ENCODE results near the gene AQP1. TPM values are rescaled to one million over a fixed set of nuclear protein-coding genes. Genes with fewer than 3 reads are reported as not detected.

The AQP1 gene
- total RNA-seq, 2 donors from 2014 or later = 244 to 352 TPM

GRCh38 chr7:30965372-30965771 lies 53.7 kb downstream of the AQP1 start:
- ATAC-seq (peak in 1 of 2 donors; percentile 76), DNase-seq (no peak)
- intact Hi-C loops (cut with DNase I) = no loop called here

DNA sequence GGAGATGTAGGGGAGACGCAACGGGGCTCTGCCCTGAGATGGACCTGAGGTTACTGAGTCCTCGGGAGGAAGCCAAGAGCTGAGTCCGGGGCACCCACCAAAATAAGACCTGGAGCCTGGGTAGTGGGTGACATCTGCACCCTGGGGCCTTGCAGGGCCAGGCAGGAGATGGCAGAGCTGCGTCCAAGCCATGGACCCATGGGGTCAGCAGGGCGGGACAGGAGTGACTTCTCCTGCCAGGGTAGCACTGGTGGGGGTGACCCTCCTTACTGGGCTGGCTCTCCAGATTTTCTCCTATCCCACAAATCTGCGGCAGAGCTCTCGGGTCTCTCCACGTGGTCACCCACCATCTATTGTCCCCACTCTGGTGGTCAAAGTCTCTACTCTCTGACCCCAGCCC lies 54.2 kb downstream of the AQP1 start:
- ATAC-seq (no peak), DNase-seq (no peak)
- intact Hi-C loops (cut with DNase I) = no loop called here

DNA sequence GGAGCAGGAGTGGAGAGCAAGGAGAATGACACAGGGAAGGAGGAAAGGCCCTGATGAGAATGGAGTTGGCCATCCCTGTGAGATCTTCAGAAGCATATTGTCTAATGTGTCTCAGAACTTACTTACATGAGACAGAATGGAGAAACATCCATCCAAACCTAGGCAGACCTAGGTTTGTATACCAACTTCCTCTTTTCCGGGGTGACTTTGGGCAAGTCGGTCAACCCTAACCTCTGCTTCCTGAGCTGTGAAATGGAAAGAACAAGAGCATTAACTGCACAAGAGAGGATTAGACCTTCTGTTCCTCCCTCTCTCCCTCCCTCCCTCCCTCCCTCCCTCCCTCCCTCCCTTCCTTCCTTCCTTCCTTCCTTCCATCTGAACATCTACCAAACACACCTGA lies 56.6 kb downstream of the AQP1 start:
- no peak for ATAC-seq
- intact Hi-C loops (cut with DNase I) = no loop called here

GRCh38 chr7:30968747-30969603 lies 57.3 kb downstream of the AQP1 start:
- intact Hi-C loops (cut with DNase I) = no loop called here
- DNase-seq (no peak), ATAC-seq (peak in 1 of 2 donors; percentile 50)

More for the DNA sequence above, 56.6 kb downstream of the AQP1 start:
- no peak for DNase-seq

DNA sequence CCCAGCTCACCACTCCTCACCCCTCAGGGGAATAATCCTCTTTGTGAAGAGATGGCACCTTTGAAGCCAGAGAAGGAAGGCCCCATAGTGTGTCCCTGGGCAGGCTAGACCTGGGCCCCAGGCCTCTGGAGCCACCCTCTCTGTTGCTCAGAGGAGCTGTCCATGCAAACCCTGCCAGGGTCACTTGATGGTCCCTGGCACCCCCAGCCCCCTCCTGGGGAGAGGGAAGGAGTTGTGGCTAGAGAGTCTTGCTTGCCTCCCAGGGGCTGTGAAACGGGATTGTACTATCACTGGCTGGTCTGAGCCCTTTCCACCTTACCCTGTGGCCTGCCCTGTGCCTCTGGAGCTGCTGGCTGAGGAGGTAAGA lies 57.9 kb downstream of the AQP1 start:
- DNase-seq = no peak

GRCh38 chr7:30970074-30970473 lies 58.4 kb downstream of the AQP1 start:
- DNase-seq (no peak), ATAC-seq (no peak)
- intact Hi-C loops (cut with DNase I) = no loop called here

More for the DNA sequence above, 57.9 kb downstream of the AQP1 start:
- no peak for ATAC-seq
- intact Hi-C loops (cut with DNase I) = no loop called here

GRCh38 chr7:30970594-30971094 lies 59.0 kb downstream of the AQP1 start:
- ATAC-seq = no peak
- intact Hi-C loops (cut with DNase I) = no loop called here
- no peak for DNase-seq

- ATAC-seq (no peak), DNase-seq (no peak)
- intact Hi-C loops (cut with DNase I) = no loop called here
These were observed 59.8 kb downstream of the AQP1 start for GRCh38 chr7:30971440-30971839.

DNA sequence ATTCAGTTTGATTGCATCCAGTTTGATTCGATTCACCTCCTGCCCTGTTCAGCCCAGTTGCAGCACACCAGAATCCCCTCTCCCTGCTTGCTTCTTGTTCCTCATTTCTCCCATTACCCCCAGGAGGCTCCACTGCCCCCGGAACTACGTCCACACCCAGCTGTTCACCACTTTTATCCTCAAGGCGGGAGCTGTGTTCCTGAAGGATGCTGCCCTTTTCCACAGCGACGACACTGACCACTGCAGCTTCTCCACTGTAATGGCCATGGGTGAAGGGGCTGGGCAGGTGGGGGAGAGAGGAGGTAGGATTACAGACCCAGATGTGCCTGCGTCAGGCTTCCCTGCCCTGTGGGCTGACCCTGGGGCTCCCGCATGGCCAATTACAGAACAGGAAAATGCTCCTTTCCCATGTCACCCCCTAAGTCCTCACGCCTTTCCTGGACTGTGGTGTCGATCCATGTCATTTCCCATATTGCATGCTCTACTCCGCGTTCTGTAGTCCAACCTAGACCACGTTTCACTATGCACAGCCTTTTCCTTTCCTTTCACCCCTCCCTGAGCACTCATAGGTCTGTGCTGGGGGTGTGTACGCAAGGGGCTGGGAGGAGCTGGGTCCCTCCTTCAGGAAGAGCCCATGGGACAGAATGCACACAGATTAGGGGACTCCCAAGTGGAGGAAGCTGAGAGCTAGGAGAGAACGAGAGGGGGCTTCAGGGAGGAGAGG lies 60.3 kb downstream of the AQP1 start:
- intact Hi-C loops (cut with DNase I) = no loop called here
- ATAC-seq (no peak), DNase-seq (no peak)

DNA sequence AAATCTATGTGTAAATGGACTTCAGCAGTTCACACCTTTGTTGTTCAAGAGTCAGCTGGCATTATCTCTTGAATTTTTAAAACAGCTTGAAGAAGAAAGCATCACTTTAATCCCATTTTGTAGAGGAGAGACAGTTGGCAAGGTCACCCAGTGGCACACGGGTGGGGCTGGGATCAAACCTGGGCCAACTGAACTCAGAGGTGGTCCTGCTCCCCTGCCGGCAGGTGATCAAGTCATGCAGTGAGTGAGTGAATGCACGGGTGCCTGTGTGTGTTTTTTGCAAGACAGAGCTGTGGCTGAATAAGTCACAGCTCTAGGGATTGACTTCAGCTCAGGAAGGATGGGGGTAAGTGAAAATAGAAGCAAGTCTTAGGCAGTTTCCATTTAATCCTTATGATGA lies 61.6 kb downstream of the AQP1 start:
- intact Hi-C loops (cut with DNase I) = no loop called here
- no peak for DNase-seq
- ATAC-seq = no peak

GRCh38 chr7:30973791-30974604 lies 62.3 kb downstream of the AQP1 start:
- no peak for ATAC-seq
- no peak for DNase-seq
- intact Hi-C loops (cut with DNase I) = loop anchor here (2.0 kb wide), 1 partner anchor 173 kb away; no protein-coding TSS in a partner anchor

DNA sequence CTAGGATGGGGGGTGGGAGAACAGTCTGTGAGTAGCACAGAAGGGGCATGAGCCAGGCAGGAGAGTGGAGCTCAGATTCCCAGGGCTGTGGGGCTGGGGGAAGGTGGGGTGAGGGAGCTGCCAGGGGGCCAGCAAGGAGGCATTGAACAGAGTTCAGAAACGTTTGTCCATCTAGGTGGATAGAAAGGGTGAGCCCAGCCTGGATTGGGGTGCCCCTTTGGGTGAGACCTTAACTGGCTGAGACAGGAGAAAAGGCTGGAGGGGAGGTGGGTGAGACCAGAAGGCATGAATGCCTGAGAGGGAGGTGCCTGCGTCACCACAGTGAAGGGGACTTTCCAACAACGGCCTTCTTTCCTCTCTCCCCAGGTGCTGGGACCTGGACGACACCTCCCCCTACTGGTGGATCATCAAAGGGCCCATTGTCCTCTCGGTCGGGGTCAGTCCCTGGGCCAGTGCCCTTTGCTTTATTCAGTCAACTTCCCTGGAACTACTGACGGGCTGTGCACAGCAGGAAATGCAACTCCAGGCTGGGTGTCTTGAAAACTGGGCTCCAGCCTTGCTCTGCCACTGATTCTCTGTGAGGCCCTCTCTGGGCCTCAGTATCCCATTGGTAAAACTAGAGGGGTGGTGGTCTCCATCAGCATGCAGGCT lies 63.1 kb downstream of the AQP1 start:
- intact Hi-C loops (cut with DNase I) = loop anchor here (2.0 to 5.0 kb wide), 2 partner anchors 138 to 174 kb away; no protein-coding TSS in a partner anchor
- DNase-seq (peak; percentile 62), ATAC-seq (peak; percentile 83)

Other genes starting within 250 kb of the AQP1 start
- under 1 TPM; 0.16 to 0.44 TPM for gene CRHR2, start 229.4 kb upstream of the AQP1 start, total RNA-seq
- gene INMT, start 159.7 kb upstream of the AQP1 start, total RNA-seq = 10 to 100 TPM; 47.7 to 94.5 TPM
- gene MINDY4, start 140.4 kb upstream of the AQP1 start, total RNA-seq = 1 to 10 TPM; 3.9 to 5.1 TPM
- gene GHRHR, start 52.1 kb downstream of the AQP1 start, total RNA-seq = not detected
- gene ADCYAP1R1, start 140.5 kb downstream of the AQP1 start, total RNA-seq = 1 to 10 TPM; 1.0 to 4.8 TPM

Measured in left cardiac atrium (tissue), 4 donors.